D721Med (cell line): ENCODE data around the gene SRR.

Experiments used
- DNase-seq: peaks from one replicate; pipeline ENCODE4 v3.0.0; 2011; ENCODE audit warnings: low spot score; ENCODE audit not compliant: insufficient read length
- FAIRE-seq: peaks from 2 replicates; lab custom pipeline; 2011; peaks lifted over from hg19 to GRCh38; lab: Jason Lieb, UNC
- CTCF ChIP-seq: IDR thresholded peaks from 2 replicates; pipeline ENCODE4 v1.5.1; 2012; ENCODE audit warnings: mild to moderate bottlenecking, control low read depth; ENCODE audit not compliant: insufficient read depth; ENCODE audit errors: missing control alignments

The SRR gene

GRCh38 chr17:2266045-2266864, 37.5 kb upstream of the SRR start:
- no peak for DNase-seq
- no peak for TF ChIP-seq CTCF
- no peak for FAIRE-seq

- FAIRE-seq, result no peak
- DNase-seq, result no peak
- no peak for TF ChIP-seq CTCF
Observed at GRCh38 chr17:2266865-2267228, 36.9 kb upstream of the SRR start.

- FAIRE-seq, result no peak
- TF ChIP-seq CTCF, result no peak
- no peak for DNase-seq
Observed at GRCh38 chr17:2267354-2267753, 36.4 kb upstream of the SRR start.

- no peak for TF ChIP-seq CTCF
- FAIRE-seq (no peak), DNase-seq (no peak)
Observed at GRCh38 chr17:2271985-2272702, 31.6 kb upstream of the SRR start.

GRCh38 chr17:2274414-2274813, 29.3 kb upstream of the SRR start:
- TF ChIP-seq CTCF, result no peak
- no peak for DNase-seq
- no peak for FAIRE-seq

- no peak for TF ChIP-seq CTCF
- DNase-seq (no peak), FAIRE-seq (no peak)
Observed at GRCh38 chr17:2275722-2276121, 28.0 kb upstream of the SRR start.
